Lower lobe of right lung (tissue), 2 donors: ENCODE results near the gene BMPR1A. TPM values are rescaled to one million over a fixed set of nuclear protein-coding genes. Genes with fewer than 3 reads are reported as not detected.

Source experiments
- ATAC-seq, 2 donors: fragments of 200-7000 bp; cut with Tn5 transposase; one replicate each; pipeline ENCODE4 v1.9.1; 2020 to 2022; ENCODE audit warnings: mild to moderate bottlenecking in 2 of 2, moderate library complexity in 2 of 2
- DNase-seq: peaks from one replicate; pipeline ENCODE4 v3.0.0-alpha.2; 2020
- H3K27ac ChIP-seq: fragments of 200-600 bp; one replicate; pipeline ENCODE4 v1.8.0; 2022
- H3K27me3 ChIP-seq: fragments of 200-600 bp; one replicate; pipeline ENCODE4 v1.8.0; 2022; ENCODE audit warnings: low read depth
- H3K36me3 ChIP-seq: fragments of 200-600 bp; one replicate; pipeline ENCODE4 v1.8.0; 2022; ENCODE audit warnings: mild to moderate bottlenecking
- H3K4me1 ChIP-seq: fragments of 200-600 bp; one replicate; pipeline ENCODE4 v1.8.0; 2022
- H3K4me3 ChIP-seq: fragments of 200-600 bp; one replicate; pipeline ENCODE4 v1.8.0; 2022; ENCODE audit warnings: mild to moderate bottlenecking
- H3K9me3 ChIP-seq: fragments of 200-600 bp; one replicate; pipeline ENCODE4 v1.8.0; 2022
- CTCF ChIP-seq: fragments of 200-600 bp; IDR thresholded peaks from one replicate; pipeline ENCODE4 v1.8.0; 2022; ENCODE audit warnings: antibody characterized with exemption, mild to moderate bottlenecking
- intact Hi-C: fragments of 100-400 bp; cut with DNase I; formaldehyde crosslinking; loops from one replicate; pipeline ENCODE4 v1.11.0; 2022
- total RNA-seq: library from RNA; stranded (reverse); fragmentation: NEBNext Ultra II Directional; extraction: Animal tissue kit (Norgen Biotek cat#: 25700); gene quantifications from one replicate; pipeline ENCODE4 v1.2.1, GENCODE V29; 2021
- donor health status: DM: no; HTN: yes; CAD: no; lungs with severe emphysema.

Gene BMPR1A
- total RNA-seq, 1 donor from 2014 or later, result 37.0 TPM

GRCh38 chr10:86871563-86872183 lies 115.3 kb downstream of the BMPR1A start:
- peak; percentile 94 to 96 for ATAC-seq
- Histone ChIP-seq H3K27me3 (no peaks in the 10 kb centered on the region), H3K27ac (peak overlapping the region; percentile 40), H3K4me3 (no peak overlapping the region), H3K4me1 (peaks cover 13% of the 10 kb centered on the region), H3K36me3 (peaks cover 8% of the 10 kb centered on the region), H3K9me3 (no peaks in the 10 kb centered on the region)
- DNase-seq, result no peak
- intact Hi-C loops, result no loop called here
- no peak for TF ChIP-seq CTCF

GRCh38 chr10:86872757-86873156 lies 116.3 kb downstream of the BMPR1A start:
- H3K4me3 ChIP-seq, result no peak overlapping the region
- ATAC-seq (peak; percentile 37 to 54), DNase-seq (no peak)
- H3K27me3 ChIP-seq, result no peaks in the 10 kb centered on the region
- H3K36me3 ChIP-seq, result peaks cover 8% of the 10 kb centered on the region
- peaks cover 13% of the 10 kb centered on the region for H3K4me1 ChIP-seq
- H3K27ac ChIP-seq, result peak overlapping the region; percentile 14
- no peaks in the 10 kb centered on the region for H3K9me3 ChIP-seq
- TF ChIP-seq CTCF, result no peak
- intact Hi-C loops, result no loop called here

GRCh38 chr10:86876748-86877147 lies 120.3 kb downstream of the BMPR1A start:
- Histone ChIP-seq H3K36me3 (peaks cover 8% of the 10 kb centered on the region), H3K27me3 (no peaks in the 10 kb centered on the region), H3K9me3 (no peaks in the 10 kb centered on the region), H3K4me3 (no peak overlapping the region), H3K27ac (no peak overlapping the region), H3K4me1 (peaks cover 12% of the 10 kb centered on the region)
- no peak for ATAC-seq
- no peak for DNase-seq
- no peak for TF ChIP-seq CTCF
- intact Hi-C loops, result no loop called here

- ATAC-seq (no peak), DNase-seq (no peak)
- intact Hi-C loops, result no loop called here
- no peak for TF ChIP-seq CTCF
- Histone ChIP-seq H3K27ac (no peak overlapping the region), H3K27me3 (no peaks in the 10 kb centered on the region), H3K4me3 (no peak overlapping the region), H3K9me3 (no peaks in the 10 kb centered on the region), H3K4me1 (no peaks in the 10 kb centered on the region), H3K36me3 (peaks cover 8% of the 10 kb centered on the region)
Observed at GRCh38 chr10:86878983-86879713, 122.7 kb downstream of the BMPR1A start.

- Histone ChIP-seq H3K36me3 (peaks cover 6% of the 10 kb centered on the region), H3K27me3 (no peaks in the 10 kb centered on the region), H3K9me3 (no peaks in the 10 kb centered on the region), H3K4me3 (no peak overlapping the region), H3K27ac (no peak overlapping the region), H3K4me1 (no peaks in the 10 kb centered on the region)
- TF ChIP-seq CTCF, result no peak
- intact Hi-C loops, result no loop called here
- no peak for ATAC-seq
- no peak for DNase-seq
Observed at GRCh38 chr10:86880971-86881370, 124.6 kb downstream of the BMPR1A start.
